Immature natural killer cell (primary cell): ENCODE measurements around the gene CYP2B6. TPM values are rescaled to one million over a fixed set of nuclear protein-coding genes. Genes with fewer than 3 reads are reported as not detected.
"Not testable (repeated sequence)": the region's sequence is repeated elsewhere in the genome, so short reads cannot be mapped to it uniquely, and the experiment has no call there.

Experiments used
- DNase-seq, 3 donors: peaks; one replicate each; pipeline ENCODE4 v3.0.0; 2022; ENCODE audit warnings: mixed read lengths in 1 of 3
- H3K27ac Mint-ChIP-seq, 6 donors: one replicate each; pipeline ENCODE4 v1.8.0; 2020; ENCODE audit warnings: mixed read lengths in 6 of 6, mild to moderate bottlenecking in 5 of 6, inconsistent platforms in 4 of 6, moderate library complexity in 3 of 6
- H3K27me3 Mint-ChIP-seq, 3 donors: one replicate each; pipeline ENCODE4 v1.8.0; 2020 to 2021; ENCODE audit warnings: low read depth in 3 of 3, mild to moderate bottlenecking in 3 of 3, mixed read lengths in 3 of 3, moderate library complexity in 3 of 3, inconsistent platforms in 1 of 3
- H3K36me3 Mint-ChIP-seq, 3 donors: one replicate each; pipeline ENCODE4 v1.8.0; 2020; ENCODE audit warnings: mixed read lengths in 3 of 3, inconsistent platforms in 2 of 3, mild to moderate bottlenecking in 2 of 3
- H3K4me1 Mint-ChIP-seq, 2 donors: one replicate each; pipeline ENCODE4 v1.8.0; 2020; ENCODE audit warnings: inconsistent platforms in 2 of 2, mild to moderate bottlenecking in 2 of 2, mixed read lengths in 2 of 2, moderate library complexity in 1 of 2
- H3K4me3 Mint-ChIP-seq, 5 donors: one replicate each; pipeline ENCODE4 v1.8.0; 2020; ENCODE audit warnings: mild to moderate bottlenecking in 5 of 5, mixed read lengths in 5 of 5, inconsistent platforms in 3 of 5, moderate library complexity in 3 of 5
- H3K9me3 Mint-ChIP-seq, 6 donors: one replicate each; pipeline ENCODE4 v1.8.0; 2020; ENCODE audit warnings: mild to moderate bottlenecking in 6 of 6, mixed read lengths in 6 of 6, inconsistent platforms in 4 of 6, moderate library complexity in 3 of 6
- polyA plus RNA-seq, 3 donors: library from polyadenylated mRNA; unstranded; fragments of 300-500 nt; fragmentation: Illumina TruSeq; gene quantifications; one replicate each; pipeline ENCODE4 v1.2.3, GENCODE V29; 2021

Gene CYP2B6
- polyA plus RNA-seq, 3 donors from 2014 or later = not detected

DNA sequence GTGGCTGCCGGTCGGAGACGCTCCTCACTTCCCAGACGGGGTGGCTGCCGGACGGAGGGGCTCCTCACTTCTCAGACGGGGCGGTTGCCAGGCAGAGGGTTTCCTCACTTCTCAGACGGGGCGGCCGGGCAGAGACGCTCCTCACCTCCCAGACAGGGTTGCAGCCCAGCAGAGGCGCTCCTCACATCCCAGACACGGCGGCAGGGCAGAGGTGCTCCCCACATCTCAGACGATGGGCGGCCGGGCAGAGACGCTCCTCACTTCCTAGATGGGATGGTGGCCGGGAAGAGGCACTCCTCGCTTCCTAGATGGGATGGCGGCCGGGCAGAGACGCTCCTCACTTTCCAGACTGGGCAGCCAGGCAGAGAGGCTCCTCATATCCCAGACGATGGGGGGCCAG is 24.5 kb upstream of the CYP2B6 start:
- not testable (repeated sequence) for H3K27ac Mint-ChIP-seq, H3K9me3 Mint-ChIP-seq, DNase-seq, H3K36me3 Mint-ChIP-seq, H3K27me3 Mint-ChIP-seq, H3K4me3 Mint-ChIP-seq
- H3K4me1 Mint-ChIP-seq = peaks cover 28% of the 10 kb centered on the region in 2 donors

DNA sequence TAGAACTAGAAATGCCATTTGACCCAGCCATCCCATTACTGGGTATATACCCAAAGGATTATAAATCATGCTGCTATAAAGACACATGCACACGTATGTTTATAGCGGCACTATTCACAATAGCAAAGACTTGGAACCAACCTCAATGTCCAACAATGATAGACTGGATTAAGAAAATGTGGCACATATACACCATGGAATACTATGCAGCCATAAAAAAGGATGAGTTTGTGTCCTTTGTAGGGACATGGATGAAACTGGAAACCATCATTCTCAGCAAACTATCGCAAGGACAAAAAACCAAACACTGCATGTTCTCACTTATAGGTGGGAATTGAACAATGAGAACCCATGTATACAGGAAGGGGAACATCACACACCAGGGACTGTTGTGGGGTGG is 23.0 kb upstream of the CYP2B6 start:
- Mint-ChIP-seq H3K4me1 (peaks cover 18 to 21% of the 10 kb centered on the region in 2 donors), H3K27me3 (peaks cover 2 to 10% (median 5%) of the 10 kb centered on the region in 3 donors), H3K27ac (peak overlapping the region in 1 of 6 donors; percentile 60)
- not testable (repeated sequence) for DNase-seq, H3K36me3 Mint-ChIP-seq, H3K9me3 Mint-ChIP-seq, H3K4me3 Mint-ChIP-seq

DNA sequence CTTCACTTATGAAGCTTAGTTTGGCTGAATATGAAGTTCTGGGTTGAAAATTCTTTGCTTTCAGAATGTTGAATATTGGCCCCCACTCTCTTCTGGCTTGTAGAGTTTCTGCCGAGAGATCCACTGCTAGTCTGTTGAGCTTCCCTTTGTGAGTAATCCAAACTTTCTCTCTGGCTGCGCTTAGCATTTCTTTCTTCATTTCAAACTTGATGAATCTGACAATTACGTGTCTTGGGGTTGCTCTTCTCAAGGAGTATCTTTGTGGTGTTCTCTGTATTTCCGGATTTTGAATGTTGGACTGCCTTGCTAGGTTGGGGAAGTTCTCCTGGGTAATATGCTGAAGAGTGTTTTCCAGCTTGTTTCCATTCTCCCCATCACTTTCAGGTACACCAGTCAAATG is 21.4 kb upstream of the CYP2B6 start:
- H3K27me3 Mint-ChIP-seq, DNase-seq, H3K36me3 Mint-ChIP-seq, H3K27ac Mint-ChIP-seq, H3K4me3 Mint-ChIP-seq, H3K9me3 Mint-ChIP-seq: not testable (repeated sequence)
- peaks cover 18 to 21% of the 10 kb centered on the region in 2 donors for H3K4me1 Mint-ChIP-seq

DNA sequence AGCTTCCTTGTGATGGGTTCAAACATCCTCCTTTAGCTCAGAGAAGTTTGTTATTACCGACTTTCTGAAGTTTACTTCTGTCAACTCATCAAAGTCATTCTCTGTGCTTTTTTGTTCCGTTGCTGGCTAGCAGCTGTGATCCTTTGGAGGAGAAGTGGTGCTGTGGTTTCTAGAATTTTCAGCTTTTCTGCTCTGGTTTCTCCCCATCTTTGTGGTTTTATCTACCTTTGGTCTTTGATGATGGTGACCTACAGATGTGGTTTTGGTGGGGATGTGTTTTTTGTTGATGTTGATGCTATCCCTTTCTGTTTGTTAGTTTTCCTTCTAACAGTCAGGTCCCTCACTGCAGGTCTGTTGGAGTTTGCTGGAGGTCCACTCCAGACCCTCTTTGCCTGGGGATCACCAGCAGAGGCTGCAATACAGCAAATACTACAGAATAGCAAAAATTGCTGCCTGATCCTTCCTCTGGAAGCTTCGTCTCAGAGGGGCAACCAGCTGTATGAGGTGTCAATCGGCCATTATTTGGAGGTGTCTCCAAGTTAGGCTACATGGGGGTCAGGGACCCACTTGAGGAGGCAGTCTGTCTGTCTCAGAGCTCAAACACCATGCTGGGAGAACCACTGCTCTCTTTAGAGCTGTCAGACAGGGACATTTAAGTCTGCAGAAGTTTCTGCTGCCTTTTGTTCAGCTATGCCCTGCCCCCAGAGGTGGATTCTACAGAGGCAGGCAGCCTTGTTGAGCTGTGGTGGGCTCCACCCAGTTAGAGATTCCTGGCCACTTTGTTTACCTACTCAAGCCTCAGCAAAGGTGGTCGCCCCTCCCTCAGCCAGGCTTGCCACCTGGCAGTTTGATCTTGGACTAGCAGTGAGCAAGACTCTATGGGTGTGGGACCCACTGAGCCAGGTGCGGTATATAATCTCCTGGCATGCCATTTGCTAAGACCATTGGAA is 20.4 kb upstream of the CYP2B6 start:
- peak overlapping the region; percentile 5 to 49 (median 27) for H3K4me3 Mint-ChIP-seq
- not testable (repeated sequence) for H3K9me3 Mint-ChIP-seq, H3K27me3 Mint-ChIP-seq, H3K36me3 Mint-ChIP-seq
- peak overlapping the region in 2 of 6 donors; percentile 15 to 59 for H3K27ac Mint-ChIP-seq
- DNase-seq = peak in 1 of 3 donors; percentile 6
- H3K4me1 Mint-ChIP-seq = peaks cover 18 to 21% of the 10 kb centered on the region in 2 donors

GRCh38 chr19:40974633-40975037 is 16.4 kb upstream of the CYP2B6 start:
- Mint-ChIP-seq H3K4me1 (peaks cover 18 to 19% of the 10 kb centered on the region in 2 donors), H3K4me3 (no peak overlapping the region), H3K9me3 (no peaks in the 10 kb centered on the region), H3K27me3 (peaks cover 2 to 9% (median 4%) of the 10 kb centered on the region in 3 donors), H3K36me3 (no peaks in the 10 kb centered on the region), H3K27ac (no peak overlapping the region)
- DNase-seq = peak; percentile 62 to 77 (median 71)

- no peak for DNase-seq
- Mint-ChIP-seq H3K9me3 (no peaks in the 10 kb centered on the region), H3K36me3 (no peaks in the 10 kb centered on the region), H3K4me1 (peaks cover 5 to 7% of the 10 kb centered on the region in 2 donors), H3K27ac (no peak overlapping the region), H3K27me3 (peaks cover under 1 to 4% (median 4%) of the 10 kb centered on the region in 3 donors), H3K4me3 (no peak overlapping the region)
These were observed 14.9 kb upstream of the CYP2B6 start for GRCh38 chr19:40976134-40976533.

- Mint-ChIP-seq H3K27ac (no peak overlapping the region), H3K4me3 (no peak overlapping the region), H3K9me3 (no peaks in the 10 kb centered on the region), H3K27me3 (peaks cover 2 to 7% (median 4%) of the 10 kb centered on the region in 3 donors), H3K4me1 (peaks cover 0 to 1% of the 10 kb centered on the region in 2 donors), H3K36me3 (no peaks in the 10 kb centered on the region)
- DNase-seq = no peak
These were observed 14.4 kb upstream of the CYP2B6 start for GRCh38 chr19:40976724-40977123.

- H3K27me3 Mint-ChIP-seq, H3K36me3 Mint-ChIP-seq, H3K4me3 Mint-ChIP-seq, H3K27ac Mint-ChIP-seq, H3K9me3 Mint-ChIP-seq, DNase-seq, H3K4me1 Mint-ChIP-seq: not testable (repeated sequence)
These were observed 11.3 kb upstream of the CYP2B6 start for GRCh38 chr19:40979759-40980158.

DNA sequence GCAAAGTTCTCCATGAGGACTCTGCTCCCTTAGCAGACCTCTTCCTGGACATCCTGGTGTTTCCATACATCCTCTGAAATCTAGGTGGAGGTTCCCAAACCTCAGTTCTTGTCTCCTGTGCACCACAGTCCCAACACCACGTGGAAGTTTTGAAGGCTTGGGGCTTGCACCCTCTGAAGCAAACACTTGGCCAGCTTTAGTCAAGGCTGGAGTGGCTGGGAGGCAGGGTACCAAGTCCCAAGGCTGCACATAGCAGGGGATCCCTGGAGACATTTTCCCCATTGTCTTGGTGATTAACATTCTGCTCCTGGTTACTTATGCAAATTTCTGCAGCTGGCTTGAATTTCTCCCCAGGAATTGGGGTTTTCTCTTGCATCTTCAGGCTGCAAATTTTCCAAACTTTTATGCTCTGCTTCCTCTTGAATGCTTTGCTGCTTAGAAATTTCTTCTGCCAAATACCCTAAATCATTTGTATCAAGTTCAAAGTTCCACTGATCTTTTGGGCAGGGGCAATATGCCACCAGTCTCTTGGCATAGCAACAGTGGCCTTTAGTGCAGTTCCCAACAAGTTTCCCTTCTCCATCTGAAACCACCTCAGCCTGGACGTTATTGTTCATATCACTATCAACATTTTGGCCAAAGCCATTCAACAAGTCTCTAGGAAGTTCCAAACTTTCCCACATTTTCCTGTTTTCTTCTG is 10.2 kb upstream of the CYP2B6 start:
- not testable (repeated sequence) for H3K4me3 Mint-ChIP-seq, H3K27me3 Mint-ChIP-seq, H3K9me3 Mint-ChIP-seq, H3K27ac Mint-ChIP-seq, H3K4me1 Mint-ChIP-seq, H3K36me3 Mint-ChIP-seq, DNase-seq

DNA sequence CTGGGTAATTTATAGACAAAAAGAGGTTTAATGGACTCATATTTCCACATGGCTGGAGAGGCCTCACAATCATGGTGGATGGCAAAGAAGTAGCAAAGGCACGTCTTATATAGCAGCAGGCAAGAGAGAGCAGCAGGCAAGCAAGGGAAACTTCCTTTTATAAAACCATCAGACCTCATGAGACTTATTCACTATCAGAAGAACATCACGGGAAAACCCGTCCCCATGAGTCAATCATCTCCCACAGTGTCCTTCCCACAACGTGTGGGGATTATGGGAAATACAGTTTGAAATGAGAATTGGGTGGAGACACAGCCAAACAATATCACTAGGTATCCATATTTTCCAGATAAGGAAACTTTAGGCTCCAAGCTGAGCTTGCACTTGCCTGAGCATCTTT is 9.5 kb upstream of the CYP2B6 start:
- no peaks in the 10 kb centered on the region for H3K4me1 Mint-ChIP-seq
- no peak overlapping the region for H3K4me3 Mint-ChIP-seq
- H3K27ac Mint-ChIP-seq = no peak overlapping the region

DNA sequence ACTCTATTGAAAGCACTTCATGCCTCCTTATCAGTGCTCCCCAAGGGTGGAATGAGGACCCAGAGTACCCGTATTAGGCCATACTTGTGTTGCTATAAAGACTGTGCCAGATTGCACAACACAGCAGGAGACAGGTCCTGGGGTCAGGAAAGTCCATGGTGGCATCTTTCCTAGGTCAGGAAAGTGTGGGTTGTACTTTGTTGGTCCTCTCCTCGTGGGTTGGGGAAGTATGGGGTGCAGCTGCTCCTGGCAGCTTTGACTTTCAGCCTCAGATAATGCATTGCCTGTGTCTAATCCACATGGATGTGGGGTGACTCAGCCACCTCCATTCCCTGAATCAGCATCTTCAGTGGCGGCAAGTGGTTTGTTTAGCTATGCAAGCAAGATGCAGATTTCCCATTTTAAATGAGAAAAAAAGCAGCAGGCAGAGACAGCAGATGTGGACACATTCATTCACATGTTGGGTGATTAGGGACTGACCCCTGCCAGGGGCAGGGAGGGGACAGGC is 8.4 kb upstream of the CYP2B6 start:
- Mint-ChIP-seq H3K9me3 (no peaks in the 10 kb centered on the region), H3K36me3 (no peaks in the 10 kb centered on the region), H3K4me3 (no peak overlapping the region), H3K27me3 (peaks cover 1 to 13% (median 4%) of the 10 kb centered on the region in 3 donors), H3K27ac (no peak overlapping the region), H3K4me1 (no peaks in the 10 kb centered on the region)
- no peak for DNase-seq

More for the DNA sequence above, 9.5 kb upstream of the CYP2B6 start:
- Mint-ChIP-seq H3K27me3 (peaks cover 1 to 8% (median 2%) of the 10 kb centered on the region in 3 donors), H3K36me3 (no peaks in the 10 kb centered on the region), H3K9me3 (no peaks in the 10 kb centered on the region)
- DNase-seq = no peak

DNA sequence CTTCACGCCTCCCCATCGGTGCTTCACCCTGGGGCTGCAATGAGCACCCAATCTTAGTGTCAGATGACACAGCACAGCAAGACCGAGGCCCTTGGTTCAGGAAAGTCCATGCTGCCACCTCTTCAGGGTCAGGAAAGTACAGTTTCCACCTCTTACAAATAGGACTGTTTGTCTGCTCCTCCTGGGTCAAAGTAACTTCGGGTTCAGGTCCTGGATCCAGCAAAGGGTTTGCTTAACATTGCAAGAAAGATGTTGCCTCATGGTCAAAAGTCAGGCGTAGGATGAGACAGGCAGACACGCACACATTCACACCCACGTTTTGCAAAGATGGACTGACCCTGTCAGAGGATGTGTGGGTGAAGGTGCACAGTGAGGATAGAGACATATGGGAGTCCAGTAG is 1.6 kb upstream of the CYP2B6 start:
- Mint-ChIP-seq H3K27ac (no peak overlapping the region), H3K36me3 (peaks cover 0 to 4% (median 0%) of the 10 kb centered on the region in 3 donors), H3K9me3 (peaks cover 0 to 12% (median 4%) of the 10 kb centered on the region in 6 donors), H3K27me3 (peaks cover 3 to 30% (median 6%) of the 10 kb centered on the region in 3 donors), H3K4me1 (no peaks in the 10 kb centered on the region), H3K4me3 (no peak overlapping the region)
- no peak for DNase-seq

- Mint-ChIP-seq H3K9me3 (peaks cover 0 to 4% (median 0%) of the 10 kb centered on the region in 6 donors), H3K36me3 (no peaks in the 10 kb centered on the region), H3K27me3 (peaks cover 0 to 19% (median 6%) of the 10 kb centered on the region in 3 donors), H3K4me3 (no peak overlapping the region), H3K4me1 (no peaks in the 10 kb centered on the region), H3K27ac (no peak overlapping the region)
- no peak for DNase-seq
These were observed 4.3 kb downstream of the CYP2B6 start for GRCh38 chr19:40995355-40995754.

DNA sequence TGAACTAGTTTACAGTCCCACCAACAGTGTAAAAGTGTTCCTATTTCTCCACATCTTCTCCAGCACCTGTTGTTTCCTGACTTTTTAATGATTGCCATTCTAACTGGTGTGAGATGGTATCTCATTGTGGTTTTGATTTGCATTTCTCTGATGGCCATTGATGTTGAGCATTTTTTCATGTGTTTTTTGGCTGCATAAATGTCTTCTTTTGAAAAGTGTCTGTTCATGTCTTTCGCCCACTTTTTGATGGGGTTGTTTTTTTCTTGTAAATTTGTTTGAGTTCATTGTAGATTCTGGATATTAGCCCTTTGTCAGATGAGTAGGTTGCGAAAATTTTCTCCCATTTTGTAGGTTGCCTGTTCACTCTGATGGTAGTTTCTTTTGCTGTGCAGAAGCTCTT is 7.9 kb downstream of the CYP2B6 start:
- DNase-seq, H3K4me3 Mint-ChIP-seq, H3K9me3 Mint-ChIP-seq, H3K27ac Mint-ChIP-seq, H3K27me3 Mint-ChIP-seq, H3K36me3 Mint-ChIP-seq, H3K4me1 Mint-ChIP-seq: not testable (repeated sequence)
